ENCODE data around the gene C11orf68. TPM values are rescaled to one million over a fixed set of nuclear protein-coding genes. Genes with fewer than 3 reads are reported as not detected.

The C11orf68 gene
- polyA plus RNA-seq, 1 experiment = 32.9 TPM

GRCh38 chr11:65962141-65962564, 43.3 kb upstream of the C11orf68 start:
- no peak for DNase-seq (ENCODE audit: low read depth, low spot score)
- POLR2A ChIA-PET = interaction anchor here (1.1 to 1.6 kb wide), 3 partner anchors 9 to 47 kb away, joined by 4 to 5 read pairs (median 5); partner anchors contain the start of genes BANF1 and EIF1AD
- H3K27me3 ChIP-seq (ENCODE audit: control insufficient read depth, insufficient read depth, low read length) = no peaks in the 10 kb centered on the region
- H3K4me3 ChIP-seq (ENCODE audit: low read depth, low read length) = peak overlapping the region; percentile 89
- peak overlapping the region; percentile 21 for H3K27ac ChIP-seq (ENCODE audit: low read depth, low read length)
- no peak for TF ChIP-seq CTCF (IDR thresholded peaks at IDR 0.05; ENCODE audit: low read depth, low read length)
- H3K9me3 ChIP-seq (ENCODE audit: control insufficient read depth, insufficient read depth, low read length) = no peaks in the 10 kb centered on the region; the same call in 1 of the 2 replicates
- CTCF ChIA-PET = interaction anchor here (0.6 to 3.1 kb wide), 2 partner anchors 74 to 298 kb away, joined by 4 to 21 read pairs; partner anchors contain the start of gene FIBP

- Histone ChIP-seq H3K27me3 (ENCODE audit: control insufficient read depth, insufficient read depth, low read length) (no peaks in the 10 kb centered on the region), H3K27ac (ENCODE audit: low read depth, low read length) (peak within 1 kb of the TSS; percentile 85), H3K4me3 (ENCODE audit: low read depth, low read length) (peak within 1 kb of the TSS; percentile 89), H3K9me3 (ENCODE audit: control insufficient read depth, insufficient read depth, low read length) (no peaks in the 10 kb centered on the region; the same call in 1 of the 2 replicates)
- TF ChIP-seq CTCF (IDR thresholded peaks at IDR 0.05; ENCODE audit: low read depth, low read length) = no peak
- peak; percentile 95 for DNase-seq (ENCODE audit: low read depth, low spot score)
- POLR2A ChIA-PET = interaction anchor here (1.0 to 1.6 kb wide), 5 partner anchors 10 to 102 kb away, joined by 3 to 5 read pairs (median 5); partner anchors contain the start of genes BANF1, CCDC85B and EIF1AD
- CTCF ChIA-PET = interaction anchor here (0.6 to 3.1 kb wide), 3 partner anchors 73 to 298 kb away, joined by 4 to 21 read pairs (median 8); partner anchors contain the start of gene FIBP
These were observed 42.6 kb upstream of the C11orf68 start, which contains the start of gene SART1 for GRCh38 chr11:65961267-65962140. Gene SART1 (plus strand): TSS chr11:65961734. CDS start chr11:65961781, 47 bp downstream.

GRCh38 chr11:65960824-65961266, 42.0 kb upstream of the C11orf68 start:
- Histone ChIP-seq H3K9me3 (ENCODE audit: control insufficient read depth, insufficient read depth, low read length) (no peaks in the 10 kb centered on the region; the same call in 1 of the 2 replicates), H3K4me3 (ENCODE audit: low read depth, low read length) (peak overlapping the region; percentile 89), H3K27me3 (ENCODE audit: control insufficient read depth, insufficient read depth, low read length) (no peaks in the 10 kb centered on the region), H3K27ac (ENCODE audit: low read depth, low read length) (peak overlapping the region; percentile 85)
- CTCF ChIA-PET = interaction anchor here (2.6 to 3.1 kb wide), 2 partner anchors 72 to 76 kb away, joined by 8 to 21 read pairs; partner anchors contain the start of gene FIBP
- DNase-seq (ENCODE audit: low read depth, low spot score) = no peak
- TF ChIP-seq CTCF (IDR thresholded peaks at IDR 0.05; ENCODE audit: low read depth, low read length) = no peak
- POLR2A ChIA-PET = interaction anchor here (0.7 to 1.6 kb wide), 7 partner anchors 10 to 307 kb away, joined by 3 to 8 read pairs (median 5); partner anchors contain the start of genes BANF1, CCDC85B and EIF1AD

- no peak overlapping the region for H3K4me3 ChIP-seq (ENCODE audit: low read depth, low read length)
- POLR2A ChIA-PET = no interaction called here
- TF ChIP-seq CTCF (IDR thresholded peaks at IDR 0.05; ENCODE audit: low read depth, low read length) = no peak
- no peaks in the 10 kb centered on the region for H3K9me3 ChIP-seq (ENCODE audit: control insufficient read depth, insufficient read depth, low read length)
- DNase-seq (ENCODE audit: low read depth, low spot score) = no peak
- no peak overlapping the region for H3K27ac ChIP-seq (ENCODE audit: low read depth, low read length)
- CTCF ChIA-PET = interaction anchor here (0.9 to 1.1 kb wide), 2 partner anchors 71 to 74 kb away, joined by 5 read pairs; partner anchors contain the start of gene FIBP
- no peaks in the 10 kb centered on the region for H3K27me3 ChIP-seq (ENCODE audit: control insufficient read depth, insufficient read depth, low read length)
These were observed 40.0 kb upstream of the C11orf68 start for GRCh38 chr11:65958774-65959420.
